SK-N-SH (cell line): ENCODE data around the gene TRAPPC3.
"Not testable (repeated sequence)": the region's sequence is repeated elsewhere in the genome, so short reads cannot be mapped to it uniquely, and the experiment has no call there.

Source experiments
- CTCF ChIP-seq: fragments of 200-600 bp; sonication (generic); IDR thresholded peaks from 2 replicates; pipeline ENCODE4 v1.6.1; 2017; ENCODE audit warnings: antibody characterized with exemption, mild to moderate bottlenecking, moderate library complexity
- EP300 ChIP-seq, 2 experiments: IDR thresholded peaks; 2 replicates each; pipeline versions ENCODE4 v1.4.0 to v1.6.1; 2012; ENCODE audit warnings: borderline replicate concordance in 1 of 2, low read depth in 1 of 2, low read length in 1 of 2
- EZH2phosphoT487 ChIP-seq: fragments of 200-600 bp; sonication (generic); IDR thresholded peaks from 2 replicates; pipeline ENCODE4 v1.6.1; 2017; ENCODE audit warnings: low read depth, mixed run types, mild to moderate bottlenecking, antibody characterized with exemption, moderate library complexity, borderline replicate concordance
- FOXJ3 ChIP-seq: sonication (generic); formaldehyde crosslinking; IDR thresholded peaks from 2 replicates; pipeline ENCODE4 v1.5.1; 2020; ENCODE audit warnings: mild to moderate bottlenecking, missing genetic modification reagents
- FOXM1 ChIP-seq: IDR thresholded peaks from 2 replicates; pipeline ENCODE4 v1.4.0; 2012; ENCODE audit warnings: low read depth, mild to moderate bottlenecking
- GATA2 ChIP-seq: sonication (generic); formaldehyde crosslinking; IDR thresholded peaks from 2 replicates; pipeline ENCODE4 v1.5.0; 2020; ENCODE audit warnings: mild to moderate bottlenecking, missing genetic modification reagents
- JUND ChIP-seq: IDR thresholded peaks from 2 replicates; pipeline ENCODE4 v1.4.0; 2012
- POLR2AphosphoS5 ChIP-seq: IDR thresholded peaks from 2 replicates; pipeline ENCODE4 v1.6.1; 2012; ENCODE audit warnings: low read depth, low read length
- SIN3A ChIP-seq: IDR thresholded peaks from 2 replicates; pipeline ENCODE4 v1.6.1; 2012; ENCODE audit warnings: low read depth, mild to moderate bottlenecking, low read length, moderate library complexity, borderline replicate concordance
- SMC3 ChIP-seq: IDR thresholded peaks from 2 replicates; pipeline ENCODE4 v1.6.1; 2012; ENCODE audit warnings: low read depth, low read length, improper control_type of control experiment
- USF1 ChIP-seq: IDR thresholded peaks from 2 replicates; pipeline ENCODE4 v1.4.0; 2012; ENCODE audit warnings: low read depth, borderline replicate concordance
- USF2 ChIP-seq: fragments of 150-350 bp; IDR thresholded peaks from 2 replicates; pipeline ENCODE4 v1.6.1; 2017; ENCODE audit warnings: antibody characterized with exemption, low read length, low read depth, borderline replicate concordance

GRCh38 chr1:36158827-36159252 is 9.6 kb upstream of the TRAPPC3 start:
- TF ChIP-seq CTCF; EP300 (IDR thresholded peaks at IDR 0.05; ENCODE audit: borderline replicate concordance in 1 of 2, low read depth in 1 of 2, low read length in 1 of 2); USF1; EZH2phosphoT487; FOXJ3; SMC3; POLR2AphosphoS5; JUND; GATA2 (CRISPR knock-in tag); SIN3A; FOXM1; USF2: not testable (repeated sequence)
